Activated T-helper 2 cell treated with anti-CD3 and anti-CD28 coated beads, Interferon-gamma antibody, Interleukin-2, Interleukin-4, amounts not matched to agents 10 μg/mL and 5 μg/mL and 100 μg/mL, durations not matched to agents 14 hours and 24 hours and 36 hours (primary cell): ENCODE data around the gene GPR4. TPM values are rescaled to one million over a fixed set of nuclear protein-coding genes. Genes with fewer than 3 reads are reported as not detected.
"Not testable (repeated sequence)": the region's sequence is repeated elsewhere in the genome, so short reads cannot be mapped to it uniquely, and the experiment has no call there.

Experiments
- DNase-seq: peaks from one replicate; pipeline ENCODE4 v3.0.0; 2021; ENCODE audit warnings: low spot score
- H3K27ac Mint-ChIP-seq: one replicate; pipeline ENCODE4 v1.8.0; 2021; ENCODE audit warnings: mixed read lengths
- H3K27me3 Mint-ChIP-seq: one replicate; pipeline ENCODE4 v1.8.0; 2021; ENCODE audit warnings: low read depth, mixed read lengths
- H3K36me3 Mint-ChIP-seq: one replicate; pipeline ENCODE4 v1.8.0; 2021; ENCODE audit warnings: low read depth, mixed read lengths
- H3K4me1 Mint-ChIP-seq: one replicate; pipeline ENCODE4 v1.8.0; 2021; ENCODE audit warnings: low read depth, mixed read lengths
- H3K4me3 Mint-ChIP-seq: one replicate; pipeline ENCODE4 v1.8.0; 2021; ENCODE audit warnings: low read depth, mild to moderate bottlenecking, moderate library complexity, mixed read lengths
- H3K9me3 Mint-ChIP-seq: one replicate; pipeline ENCODE4 v1.8.0; 2021; ENCODE audit warnings: mixed read lengths
- intact Hi-C: fragments of 100-400 bp; cut with micrococcal nuclease; formaldehyde crosslinking; loops from one replicate; pipeline ENCODE4 v1.15.1; 2023
- total RNA-seq: library from RNA; stranded (reverse); gene quantifications from 2 replicates; pipeline ENCODE4 v1.2.3, GENCODE V29; 2022

The GPR4 gene
- total RNA-seq, 1 donor from 2014 or later = not detected

GRCh38 chr19:45637890-45638667 is 36.1 kb upstream of the GPR4 start:
- peak overlapping the region; percentile 95 for H3K4me3 Mint-ChIP-seq
- no peaks in the 10 kb centered on the region for H3K27me3 Mint-ChIP-seq
- H3K36me3 Mint-ChIP-seq = peaks cover 38% of the 10 kb centered on the region
- H3K9me3 Mint-ChIP-seq = no peaks in the 10 kb centered on the region
- DNase-seq = no peak
- H3K4me1 Mint-ChIP-seq = peaks cover 20% of the 10 kb centered on the region
- no peak overlapping the region for H3K27ac Mint-ChIP-seq
- intact Hi-C loops = no loop called here

GRCh38 chr19:45636902-45637301 is 34.9 kb upstream of the GPR4 start:
- peaks cover 44% of the 10 kb centered on the region for H3K36me3 Mint-ChIP-seq
- no peak overlapping the region for H3K27ac Mint-ChIP-seq
- H3K27me3 Mint-ChIP-seq = no peaks in the 10 kb centered on the region
- no peak for DNase-seq
- no peaks in the 10 kb centered on the region for H3K9me3 Mint-ChIP-seq
- no peak overlapping the region for H3K4me3 Mint-ChIP-seq
- intact Hi-C loops = no loop called here
- peaks cover 20% of the 10 kb centered on the region for H3K4me1 Mint-ChIP-seq

- no peak for DNase-seq
- H3K4me1 Mint-ChIP-seq = peaks cover 19% of the 10 kb centered on the region
- intact Hi-C loops = no loop called here
- peaks cover 43% of the 10 kb centered on the region for H3K36me3 Mint-ChIP-seq
- no peak overlapping the region for H3K4me3 Mint-ChIP-seq
- H3K9me3 Mint-ChIP-seq = no peaks in the 10 kb centered on the region
- H3K27ac Mint-ChIP-seq = no peak overlapping the region
- no peaks in the 10 kb centered on the region for H3K27me3 Mint-ChIP-seq
Measured at GRCh38 chr19:45636275-45636674, 34.3 kb upstream of the GPR4 start.

GRCh38 chr19:45632468-45633196 is 30.6 kb upstream of the GPR4 start:
- Mint-ChIP-seq H3K27ac (peak overlapping the region; percentile 35), H3K36me3 (peaks cover 45% of the 10 kb centered on the region), H3K4me3 (no peak overlapping the region), H3K9me3 (no peaks in the 10 kb centered on the region), H3K4me1 (peaks cover 14% of the 10 kb centered on the region), H3K27me3 (no peaks in the 10 kb centered on the region)
- no peak for DNase-seq
- intact Hi-C loops = no loop called here

GRCh38 chr19:45630463-45630862 is 28.5 kb upstream of the GPR4 start:
- Mint-ChIP-seq H3K36me3 (peaks cover 54% of the 10 kb centered on the region), H3K27me3 (no peaks in the 10 kb centered on the region), H3K27ac (peak overlapping the region; percentile 46), H3K9me3 (no peaks in the 10 kb centered on the region), H3K4me1 (peaks cover 14% of the 10 kb centered on the region), H3K4me3 (no peak overlapping the region)
- intact Hi-C loops = loop anchor here (1.0 kb wide), 1 partner anchor 11 kb away; no protein-coding TSS in a partner anchor
- DNase-seq = no peak

GRCh38 chr19:45629704-45630103 is 27.7 kb upstream of the GPR4 start:
- peaks cover 14% of the 10 kb centered on the region for H3K4me1 Mint-ChIP-seq
- H3K27ac Mint-ChIP-seq = peak overlapping the region; percentile 62
- no peak for DNase-seq
- no peaks in the 10 kb centered on the region for H3K9me3 Mint-ChIP-seq
- no peak overlapping the region for H3K4me3 Mint-ChIP-seq
- intact Hi-C loops = loop anchor here (1.0 kb wide), 1 partner anchor 12 kb away; no protein-coding TSS in a partner anchor
- H3K27me3 Mint-ChIP-seq = no peaks in the 10 kb centered on the region
- peaks cover 58% of the 10 kb centered on the region for H3K36me3 Mint-ChIP-seq

GRCh38 chr19:45628219-45628618 is 26.2 kb upstream of the GPR4 start:
- peaks cover 14% of the 10 kb centered on the region for H3K4me1 Mint-ChIP-seq
- intact Hi-C loops, H3K27me3 Mint-ChIP-seq, H3K4me3 Mint-ChIP-seq, H3K27ac Mint-ChIP-seq, DNase-seq, H3K9me3 Mint-ChIP-seq: not testable (repeated sequence)
- peaks cover 66% of the 10 kb centered on the region for H3K36me3 Mint-ChIP-seq

- peaks cover 74% of the 10 kb centered on the region for H3K36me3 Mint-ChIP-seq
- intact Hi-C loops = no loop called here
- H3K4me1 Mint-ChIP-seq = peaks cover 6% of the 10 kb centered on the region
Measured at GRCh38 chr19:45623984-45624383, 22.0 kb upstream of the GPR4 start.

GRCh38 chr19:45621976-45622503 is 20.0 kb upstream of the GPR4 start:
- Mint-ChIP-seq H3K27ac (peak overlapping the region; percentile 38), H3K27me3 (no peaks in the 10 kb centered on the region)
- intact Hi-C loops = no loop called here

More at GRCh38 chr19:45623984-45624383, 22.0 kb upstream of the GPR4 start:
- Mint-ChIP-seq H3K27me3 (no peaks in the 10 kb centered on the region), H3K27ac (no peak overlapping the region), H3K9me3 (no peaks in the 10 kb centered on the region), H3K4me3 (no peak overlapping the region)
- DNase-seq = no peak

GRCh38 chr19:45621389-45621788 is 19.4 kb upstream of the GPR4 start:
- Mint-ChIP-seq H3K4me3 (no peak overlapping the region), H3K27me3 (no peaks in the 10 kb centered on the region), H3K36me3 (peaks cover 74% of the 10 kb centered on the region), H3K4me1 (peaks cover 6% of the 10 kb centered on the region), H3K27ac (no peak overlapping the region), H3K9me3 (no peaks in the 10 kb centered on the region)
- DNase-seq = no peak
- intact Hi-C loops = no loop called here

More at GRCh38 chr19:45621976-45622503, 20.0 kb upstream of the GPR4 start:
- Mint-ChIP-seq H3K4me1 (peaks cover 6% of the 10 kb centered on the region), H3K4me3 (no peak overlapping the region), H3K9me3 (no peaks in the 10 kb centered on the region), H3K36me3 (peaks cover 72% of the 10 kb centered on the region)
- DNase-seq = no peak

GRCh38 chr19:45616704-45617017 is 14.6 kb upstream of the GPR4 start:
- DNase-seq = no peak
- intact Hi-C loops = no loop called here
- H3K9me3 Mint-ChIP-seq = no peaks in the 10 kb centered on the region
- peaks cover 71% of the 10 kb centered on the region for H3K36me3 Mint-ChIP-seq
- H3K4me3 Mint-ChIP-seq = no peak overlapping the region
- H3K27ac Mint-ChIP-seq = no peak overlapping the region
- peaks cover 20% of the 10 kb centered on the region for H3K4me1 Mint-ChIP-seq
- H3K27me3 Mint-ChIP-seq = no peaks in the 10 kb centered on the region

- H3K36me3 Mint-ChIP-seq = peaks cover 68% of the 10 kb centered on the region
- intact Hi-C loops = no loop called here
Measured at GRCh38 chr19:45615795-45616703, 14.0 kb upstream of the GPR4 start.

More at GRCh38 chr19:45615795-45616703, 14.0 kb upstream of the GPR4 start:
- DNase-seq = peak; percentile 74
- Mint-ChIP-seq H3K27ac (no peak overlapping the region), H3K4me3 (no peak overlapping the region), H3K27me3 (no peaks in the 10 kb centered on the region), H3K4me1 (peaks cover 20% of the 10 kb centered on the region), H3K9me3 (no peaks in the 10 kb centered on the region)
